HTERT RPE-1 (cell line): ENCODE results near the gene SNAPC4.

Experiments used
- in situ Hi-C: fragments of 300-500 bp; cut with MboI; formaldehyde crosslinking; loops from 4 replicates; pipeline ENCODE4 v1.14.3; 2020; ENCODE audit warnings: low sequenced_read_pairs

The SNAPC4 gene

DNA sequence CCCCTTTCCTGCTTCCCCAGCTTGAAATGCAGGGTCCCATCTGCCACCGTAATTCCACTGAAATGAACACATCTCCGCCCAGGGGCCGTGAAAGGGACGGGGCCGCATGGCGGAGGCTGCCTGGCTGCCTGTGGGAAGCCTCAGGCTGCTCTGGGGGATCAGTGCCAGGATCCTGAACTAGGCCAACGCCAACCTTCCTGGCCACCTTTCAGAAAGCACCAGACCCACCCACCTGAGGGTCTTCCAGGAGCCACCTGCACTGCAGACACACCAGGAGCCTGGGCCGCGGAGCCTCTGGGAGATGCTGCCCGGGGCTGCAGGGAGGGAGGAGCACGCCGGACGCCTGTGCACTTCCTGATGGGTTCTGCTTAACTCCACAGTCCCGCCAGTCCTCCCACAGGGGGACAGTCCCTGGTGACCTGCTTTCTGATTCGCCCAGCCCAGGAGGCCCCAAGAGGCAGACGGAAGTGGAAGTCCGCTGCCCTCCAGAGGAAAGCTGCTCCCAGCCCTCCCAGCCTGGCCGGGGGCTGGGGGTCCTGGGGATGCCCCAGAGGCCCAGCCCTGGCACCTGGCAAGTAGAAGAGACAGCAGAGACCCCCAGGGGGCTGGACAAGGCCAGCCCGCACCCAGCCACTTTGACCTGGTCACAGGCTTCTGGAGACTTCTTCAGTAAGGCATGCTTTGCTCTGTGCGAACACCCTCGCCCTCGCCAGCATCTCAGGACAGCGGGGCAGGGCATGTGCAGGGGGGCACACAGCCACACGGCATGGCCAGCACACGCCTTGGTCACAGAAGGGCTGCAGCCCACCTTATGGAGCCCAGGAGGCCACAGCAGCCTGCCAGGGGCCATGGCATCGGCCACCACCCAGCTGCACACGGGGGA, 26.4 kb downstream of the SNAPC4 start, which contains the start of gene CARD9:
Gene CARD9 (minus strand): TSS at position 370 of the 883 bp plus-strand sequence. CDS start 1,591 bp downstream, outside the sequence.
- in situ Hi-C loops, result no loop called here

DNA sequence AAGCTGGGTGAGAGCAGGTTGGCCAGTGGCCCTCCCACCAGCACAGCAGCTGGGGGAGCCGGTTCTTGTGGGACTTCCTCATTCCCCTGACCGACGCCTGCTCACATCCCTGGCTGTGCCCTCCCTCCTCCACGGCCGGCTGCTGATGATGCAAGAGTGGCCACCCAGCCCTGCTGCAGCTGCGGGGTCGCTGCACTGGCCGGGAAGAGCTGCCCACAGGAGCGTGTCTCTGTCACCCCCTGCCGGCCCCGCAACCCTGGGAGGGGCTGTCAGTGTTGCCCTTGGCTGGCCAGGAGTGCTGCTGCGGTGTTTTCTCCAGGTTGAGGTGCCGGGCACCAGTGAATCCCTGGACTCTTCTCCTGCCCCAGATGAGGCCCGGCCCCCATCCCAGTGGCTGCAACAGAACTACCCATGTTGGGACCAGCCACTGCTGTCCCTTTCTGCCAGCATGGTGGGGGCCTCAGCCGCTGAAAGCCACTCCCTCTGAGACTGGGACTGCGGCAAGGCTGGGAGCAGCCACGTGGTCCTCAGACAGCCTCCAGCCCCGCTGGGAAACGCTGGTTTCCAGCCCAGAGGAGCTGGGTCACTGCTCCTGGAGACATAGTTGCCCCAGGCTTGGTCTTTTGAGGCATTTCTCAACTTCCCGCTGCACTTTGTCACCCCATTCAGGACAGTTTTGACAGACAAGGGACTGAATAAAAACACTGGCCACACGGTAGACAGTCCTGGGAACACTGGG, 27.2 kb downstream of the SNAPC4 start:
- in situ Hi-C loops, result no loop called here

DNA sequence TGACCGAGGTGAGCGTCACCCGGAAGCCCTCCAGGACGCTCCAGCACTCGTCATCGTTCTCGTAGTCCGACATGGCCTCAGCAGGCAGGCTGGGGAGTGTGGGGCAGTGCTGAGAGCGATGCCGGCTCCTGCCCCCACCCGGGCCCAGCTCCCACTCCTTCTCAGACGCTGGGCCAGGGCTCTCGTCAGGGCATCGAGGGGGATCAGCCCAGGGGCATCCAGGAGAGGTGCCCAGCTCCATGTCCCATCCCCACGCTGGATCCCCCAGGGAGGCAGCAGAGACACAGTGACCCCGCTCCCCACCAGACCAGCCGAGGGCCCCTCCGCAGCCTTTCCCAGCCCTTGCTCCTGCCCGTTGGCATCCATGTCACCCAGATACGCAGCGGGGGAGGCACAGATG, 28.0 kb downstream of the SNAPC4 start:
- in situ Hi-C loops, result no loop called here

DNA sequence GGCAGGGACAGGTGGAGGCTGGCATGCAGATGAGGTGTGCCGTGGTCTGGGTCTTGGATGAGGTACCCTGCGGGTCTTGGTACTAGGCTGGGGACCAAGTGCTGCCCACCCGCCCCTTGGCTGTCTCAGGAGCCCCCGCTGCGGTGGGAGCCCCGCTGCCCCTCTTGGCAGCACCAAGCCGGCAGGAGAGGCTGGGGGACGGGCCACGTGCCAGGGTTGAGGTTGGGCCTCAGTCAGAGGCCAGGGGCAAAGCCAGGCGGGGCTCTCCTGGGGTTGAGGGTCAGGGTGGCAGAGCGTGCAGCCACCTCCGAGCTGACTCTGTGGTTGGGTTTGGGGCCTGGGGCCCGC, 28.5 kb downstream of the SNAPC4 start:
- in situ Hi-C loops, result no loop called here

DNA sequence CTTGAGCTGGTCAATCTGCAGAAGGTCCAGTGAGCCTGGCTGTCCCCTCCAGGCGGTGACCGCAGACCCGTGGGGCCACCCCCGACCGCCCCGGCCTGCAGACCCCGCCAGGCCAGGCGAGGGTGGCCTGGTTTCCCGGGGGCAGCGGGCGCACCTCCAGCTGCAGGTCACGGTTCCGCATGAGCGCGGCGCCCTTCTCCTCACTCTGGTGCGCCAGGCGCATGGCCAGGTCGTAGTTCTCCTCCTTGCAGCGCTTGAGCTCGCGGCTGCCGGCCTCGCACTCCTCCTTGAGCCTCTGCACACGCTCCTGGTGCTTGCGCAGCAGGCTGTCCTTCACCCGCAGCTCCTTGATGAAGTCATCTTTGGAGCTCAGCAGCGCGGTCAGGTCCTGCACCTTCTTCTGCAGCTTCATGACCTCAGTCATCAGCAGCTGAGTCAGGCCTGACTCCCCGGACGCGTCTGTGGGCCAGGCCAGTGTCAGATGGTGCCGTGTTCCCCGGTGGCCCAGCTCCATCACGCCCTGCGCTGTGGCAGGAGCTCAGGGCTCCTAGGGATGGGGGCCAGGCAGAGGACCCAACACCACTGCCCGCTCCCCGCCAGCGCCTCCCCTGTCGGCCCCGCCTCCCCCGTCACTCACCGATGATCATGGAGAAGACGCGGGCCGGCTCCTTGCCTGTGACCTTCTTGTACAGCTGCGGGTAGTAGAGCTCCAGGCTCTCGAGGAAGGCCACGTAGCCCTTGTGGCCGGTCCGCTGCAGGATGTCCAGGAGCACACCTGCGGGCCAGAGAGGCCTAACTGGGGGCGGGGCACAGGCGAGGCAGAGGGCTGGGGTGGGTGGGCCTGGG, 29.1 kb downstream of the SNAPC4 start:
- in situ Hi-C loops, result no loop called here

DNA sequence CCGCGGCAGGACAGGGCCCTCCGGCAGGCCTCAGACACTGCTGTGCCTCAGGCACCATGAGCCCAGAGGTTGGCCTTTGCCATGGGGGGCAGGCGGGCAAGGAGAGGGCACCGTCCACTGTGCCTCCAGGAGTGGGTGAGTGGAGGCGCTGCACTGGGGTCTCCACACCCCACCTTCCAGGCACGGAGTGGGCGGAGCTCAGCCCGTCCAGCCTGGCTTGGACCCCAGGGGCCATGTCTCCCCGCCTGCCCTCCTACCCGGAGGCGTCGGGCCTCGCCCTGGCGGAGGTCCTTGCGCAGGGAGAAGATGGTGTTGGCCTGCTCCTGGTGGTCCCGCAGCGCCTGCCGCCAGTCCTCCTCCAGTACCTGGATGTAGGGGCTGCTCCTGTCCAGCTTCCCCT, 29.9 kb downstream of the SNAPC4 start:
- in situ Hi-C loops, result no loop called here

DNA sequence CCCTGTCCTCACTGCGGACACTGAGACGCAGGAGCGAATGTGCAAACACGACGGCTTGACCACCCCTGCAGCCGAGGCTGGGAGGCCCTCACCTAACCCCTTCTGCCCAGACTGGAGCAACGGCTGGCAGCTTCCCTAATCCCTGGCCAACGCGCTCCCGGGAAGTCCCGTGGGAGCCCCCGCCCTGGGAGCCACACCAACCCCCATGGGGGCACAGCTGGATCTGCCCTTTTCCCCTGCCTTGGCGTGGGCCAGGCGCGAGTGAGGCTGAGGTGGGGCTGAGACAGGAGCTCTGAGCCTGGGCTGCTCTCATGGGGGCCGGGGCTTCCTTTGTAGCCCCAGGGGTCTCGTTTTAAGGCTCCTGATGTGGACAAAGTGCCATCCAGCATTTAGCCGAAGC, 31.8 kb downstream of the SNAPC4 start:
- in situ Hi-C loops, result no loop called here

DNA sequence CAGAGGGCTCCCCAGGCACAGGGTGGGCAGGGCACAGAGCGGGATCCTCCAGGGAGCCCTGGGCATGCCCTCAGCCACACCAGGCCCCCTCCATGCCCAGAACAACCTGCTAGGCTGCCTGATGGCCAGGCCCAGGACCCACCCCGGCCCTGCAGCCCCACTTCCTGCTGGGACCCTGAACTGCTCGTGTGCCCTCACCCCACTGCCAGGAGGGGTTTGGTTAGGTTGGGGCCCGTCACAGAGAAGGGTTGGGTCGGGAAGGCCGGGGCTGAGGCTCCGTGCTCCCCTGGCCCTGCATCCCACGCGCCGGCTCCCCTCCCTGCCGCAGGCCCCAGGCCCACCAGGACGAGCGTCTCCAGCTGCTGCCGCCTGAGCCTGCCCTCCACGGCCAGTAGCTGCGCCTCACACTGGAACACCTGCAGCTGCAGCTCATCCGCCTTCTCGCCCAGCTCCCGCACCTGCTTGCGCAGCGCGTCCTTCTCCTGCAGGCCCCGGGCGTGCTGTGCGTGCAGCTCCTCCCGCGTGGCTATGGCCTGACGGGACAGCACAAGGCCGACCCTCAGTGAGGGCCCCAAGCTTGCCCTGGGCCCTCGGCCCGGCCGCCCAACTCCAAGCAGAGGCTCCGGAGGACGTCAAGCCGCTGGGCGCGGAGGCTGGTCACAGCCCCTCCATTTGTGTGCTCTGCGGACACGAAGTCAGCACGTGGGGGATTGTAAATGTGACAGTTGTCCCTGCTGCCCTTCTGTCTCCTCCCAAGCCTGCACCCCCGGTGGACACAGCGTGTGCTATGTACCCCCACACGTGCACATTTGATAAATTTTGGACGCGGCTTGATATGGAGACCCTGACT, 32.4 kb downstream of the SNAPC4 start:
- in situ Hi-C loops, result no loop called here

DNA sequence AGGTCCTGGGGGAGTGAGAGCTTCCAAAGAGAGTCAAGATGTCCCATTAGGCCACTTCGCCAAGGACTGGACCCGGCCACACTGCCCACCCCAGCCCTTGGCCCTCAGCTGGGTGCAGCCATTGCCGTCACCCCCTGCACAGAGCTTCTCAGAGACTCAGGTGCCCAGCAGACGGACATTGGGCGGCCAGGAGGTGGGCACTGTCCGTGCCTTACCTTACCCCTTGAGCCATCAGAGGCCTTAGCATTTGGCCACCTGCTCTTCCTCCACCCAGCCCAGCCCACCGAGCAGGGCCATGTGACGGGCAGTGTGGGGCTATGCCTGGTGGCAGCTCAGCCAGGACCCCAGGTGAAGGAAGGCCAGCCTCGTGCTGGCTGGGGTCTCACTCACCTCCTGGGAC, 33.1 kb downstream of the SNAPC4 start:
- in situ Hi-C loops, result no loop called here

DNA sequence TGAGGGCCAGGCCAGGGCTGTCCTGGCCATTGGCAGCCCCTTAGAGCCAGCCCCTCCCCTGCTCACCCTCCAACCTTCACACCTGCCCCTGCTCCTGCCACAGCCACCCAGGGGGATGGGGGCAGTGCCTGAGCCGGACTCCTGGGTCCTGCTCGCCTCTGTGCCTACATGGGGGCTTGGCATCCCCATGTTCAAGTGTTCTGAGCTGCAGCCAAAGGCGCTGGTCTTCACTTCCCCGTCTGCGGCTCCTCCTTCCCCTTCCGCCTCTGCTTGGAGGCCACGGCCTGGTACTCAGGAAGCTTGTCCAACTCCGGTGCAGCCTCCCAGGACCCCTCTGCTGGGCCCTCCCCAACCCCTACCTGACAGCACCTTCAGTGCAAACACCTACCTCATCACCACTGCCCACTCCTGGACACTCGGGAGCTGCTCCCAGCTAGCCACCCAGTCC, 34.2 kb downstream of the SNAPC4 start:
- in situ Hi-C loops, result no loop called here

DNA sequence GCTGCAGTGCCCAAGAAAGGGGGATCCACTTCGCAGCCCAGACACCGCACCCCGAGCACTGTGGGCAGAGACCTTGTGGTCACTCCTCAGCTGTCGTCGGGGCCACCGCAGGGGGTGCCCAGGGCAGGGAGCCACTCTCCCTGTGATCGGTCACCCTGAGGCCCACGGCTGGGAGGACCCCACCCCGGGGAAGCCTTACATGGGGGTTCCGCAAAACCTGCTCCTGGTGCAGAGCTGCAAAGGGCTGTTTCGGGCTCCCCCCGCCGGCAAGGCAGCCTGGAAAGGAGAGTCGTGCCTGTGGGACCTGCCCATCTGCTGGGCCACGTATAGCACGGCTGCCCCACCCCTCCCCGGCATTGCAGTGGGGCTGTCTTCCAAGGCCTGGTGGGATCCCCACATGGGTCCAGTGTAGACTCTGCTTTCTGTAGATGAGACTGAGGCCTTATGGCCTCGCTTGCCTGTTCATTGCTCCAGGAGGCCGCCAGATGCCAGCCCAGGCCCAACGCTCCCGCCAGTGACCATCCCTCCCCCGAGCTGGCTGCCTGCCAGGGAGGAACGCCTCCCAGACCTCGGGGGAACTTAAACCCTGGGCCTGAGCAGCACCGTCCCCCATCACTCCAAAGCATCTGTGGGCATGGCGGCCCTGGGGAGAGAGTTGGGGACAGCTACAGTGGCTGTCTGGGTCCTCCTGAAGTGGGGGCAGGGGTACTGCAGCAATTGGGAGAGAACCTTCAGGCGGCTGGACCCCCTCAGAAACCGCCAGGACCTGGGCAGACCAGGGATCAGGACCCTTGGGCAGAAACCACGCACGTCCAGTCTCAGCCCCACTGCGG, 34.8 kb downstream of the SNAPC4 start:
- in situ Hi-C loops, result no loop called here

DNA sequence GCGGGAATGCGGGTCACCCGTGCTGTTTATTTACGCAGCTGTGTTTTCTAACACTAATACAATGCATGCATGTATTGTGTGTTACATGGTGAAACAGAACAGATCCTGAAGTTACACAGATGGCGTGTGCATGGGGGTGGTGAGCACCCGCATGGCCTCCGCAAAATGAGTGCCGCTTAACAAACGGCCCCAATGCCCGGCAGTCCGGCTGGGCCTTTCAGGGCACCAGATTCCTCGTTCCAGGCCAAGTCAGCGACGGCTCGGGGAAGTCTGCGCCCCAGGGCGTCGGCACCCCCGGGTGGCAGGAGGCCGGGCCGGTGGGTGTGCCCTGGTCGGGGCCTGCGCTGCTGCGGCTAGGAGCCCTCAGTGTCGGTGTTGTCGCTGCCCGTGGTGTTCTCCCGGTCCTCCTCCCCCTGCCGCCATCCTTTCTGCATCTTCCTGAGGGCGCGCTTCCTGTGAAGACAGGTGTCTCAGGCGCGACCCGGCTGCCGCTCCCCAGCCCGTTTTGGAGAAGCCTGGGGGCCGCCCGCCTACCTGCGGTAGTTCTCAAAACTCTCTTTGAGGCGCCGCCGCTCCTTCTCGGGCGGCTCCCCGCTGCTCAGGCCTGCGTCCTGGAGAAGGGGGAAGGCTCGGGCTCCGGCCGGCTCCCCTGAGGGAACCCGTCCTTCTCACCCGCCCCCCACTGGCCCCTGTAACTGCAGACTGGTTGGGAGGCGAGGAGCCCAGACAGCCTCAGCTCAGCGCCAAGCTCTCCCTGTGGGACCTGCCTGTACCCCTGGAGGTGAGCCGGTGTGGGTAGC, 35.8 kb downstream of the SNAPC4 start:
- in situ Hi-C loops, result no loop called here

DNA sequence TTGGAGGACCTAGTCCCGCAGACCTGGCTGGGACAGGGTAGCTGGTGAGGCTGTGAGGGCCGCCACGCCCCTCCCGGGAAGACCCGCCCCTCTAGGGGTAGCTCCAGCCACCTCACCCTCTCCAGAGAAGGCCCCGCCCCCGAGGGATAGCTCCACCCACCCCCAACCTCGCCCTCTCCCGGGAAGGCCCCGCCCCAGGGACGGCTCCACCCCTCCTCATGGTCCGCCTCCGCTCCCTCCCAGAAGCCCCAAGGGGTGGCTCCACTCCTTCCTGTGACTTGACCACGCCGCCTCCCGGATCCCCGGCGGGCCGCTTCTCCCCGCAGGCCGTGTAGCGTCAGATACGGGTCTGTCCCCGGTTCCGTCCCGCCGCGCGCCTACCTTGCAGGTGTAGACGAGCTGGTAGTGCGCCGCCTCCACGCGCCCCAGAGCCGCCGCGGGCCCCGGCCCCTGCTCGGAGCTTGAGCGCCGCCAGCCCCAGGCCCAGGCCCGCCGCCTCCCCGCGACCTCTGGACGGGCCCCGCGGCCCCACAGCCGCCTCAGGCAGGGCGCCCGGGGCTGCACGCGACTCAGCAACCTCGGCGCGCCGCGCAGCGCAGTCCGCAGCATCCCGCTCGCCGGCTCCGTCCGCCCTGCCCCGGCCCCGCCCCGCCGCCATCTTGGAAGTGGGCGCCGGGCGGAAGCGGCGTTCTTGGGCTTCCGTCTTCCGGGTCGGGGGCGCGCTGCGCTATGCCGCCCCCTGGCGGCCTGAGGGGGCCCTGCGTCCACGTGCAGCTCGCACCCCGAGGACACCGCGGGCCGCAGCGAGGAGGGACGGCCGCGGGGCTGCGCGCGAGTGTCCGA, 36.6 kb downstream of the SNAPC4 start, which contains the start of gene DNLZ:
Gene DNLZ (minus strand): TSS at position 639 of the 843 bp plus-strand sequence. CDS start 30 bp downstream, at position 609.
- in situ Hi-C loops, result no loop called here

DNA sequence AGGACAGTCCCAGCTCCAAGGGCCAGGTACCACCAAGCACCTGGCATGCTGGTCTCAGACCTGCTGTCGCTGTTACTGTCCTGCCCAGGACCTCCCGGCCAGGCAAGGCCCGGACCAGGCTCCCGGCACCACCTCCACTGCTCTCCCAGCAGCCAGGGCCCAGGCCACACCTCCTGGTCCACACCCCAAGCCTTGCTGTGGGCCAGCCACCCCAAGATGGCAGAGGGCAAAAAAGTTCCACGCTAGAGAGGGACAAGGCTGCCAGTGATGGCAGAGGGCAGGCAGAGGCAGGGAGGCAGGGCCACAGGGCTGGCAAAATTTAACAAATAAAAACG, 37.6 kb downstream of the SNAPC4 start:
- in situ Hi-C loops, result no loop called here

DNA sequence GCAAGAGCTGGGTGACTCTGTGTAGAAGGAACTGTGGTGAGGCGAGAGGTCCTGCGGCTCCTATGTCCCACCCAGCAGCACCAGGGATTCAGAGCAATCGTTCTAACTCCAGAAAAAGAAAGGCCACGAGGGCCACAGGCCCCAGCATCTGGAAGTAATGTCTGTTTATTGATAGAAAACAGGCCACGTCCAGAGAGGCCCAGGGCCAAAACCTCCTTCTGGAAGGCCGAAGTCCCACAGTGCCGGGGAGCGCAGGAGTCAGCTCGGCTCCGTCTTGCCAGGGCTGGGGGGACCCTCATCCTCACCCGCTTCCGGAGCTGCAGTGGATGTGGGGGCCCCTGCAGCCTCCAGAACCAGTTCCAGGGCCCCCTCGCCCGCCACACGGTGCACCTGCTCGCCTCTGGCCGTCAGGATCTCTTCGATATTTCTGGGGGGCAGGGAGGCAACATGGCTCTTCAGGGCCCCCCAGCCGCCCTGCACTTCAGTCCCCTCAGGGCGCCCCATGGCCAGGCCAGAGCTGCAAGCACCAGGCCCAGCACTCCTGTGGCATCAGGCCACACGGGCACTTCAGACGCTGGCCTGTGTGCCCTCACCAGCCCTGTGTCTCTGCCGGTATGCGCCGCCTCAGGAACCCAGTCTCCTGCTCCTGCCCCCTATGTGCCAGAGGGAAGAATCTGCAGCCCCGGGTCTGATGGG, 38.1 kb downstream of the SNAPC4 start:
- in situ Hi-C loops, result no loop called here

DNA sequence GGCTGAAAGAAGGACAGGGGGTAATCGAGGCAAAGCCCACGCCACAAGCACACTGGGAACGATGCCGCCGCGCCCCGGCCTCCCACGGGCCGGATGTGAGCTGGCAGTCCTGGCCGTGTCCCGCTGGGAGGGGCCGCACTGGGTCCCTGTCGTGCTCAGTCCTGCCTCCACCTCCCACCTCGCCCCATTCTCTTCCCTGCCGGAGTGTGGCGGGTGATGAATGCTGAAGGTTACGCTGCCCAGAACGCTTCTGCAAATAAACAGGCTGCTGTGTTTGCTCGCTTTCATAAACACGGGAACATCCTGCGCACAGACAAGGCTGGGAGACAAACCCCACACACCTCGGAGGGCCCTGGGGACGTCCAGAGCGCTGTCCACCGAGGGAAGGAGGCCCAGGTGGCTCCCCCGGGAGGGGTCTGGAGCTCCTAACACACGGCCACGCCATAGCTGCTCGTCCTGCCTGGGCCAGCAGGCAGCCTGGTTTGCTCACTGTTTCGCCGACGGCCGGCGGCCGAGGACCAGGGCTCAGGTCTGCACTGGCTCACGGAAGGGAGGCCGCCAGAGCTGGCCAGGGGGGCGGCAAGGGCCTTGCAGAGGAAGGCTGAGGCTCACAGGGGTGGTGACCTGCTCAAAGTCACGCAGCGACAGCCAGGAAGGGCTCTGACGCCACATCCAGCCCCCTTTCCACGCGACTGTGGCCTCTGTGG, 38.8 kb downstream of the SNAPC4 start:
- in situ Hi-C loops, result no loop called here
